Spleen (tissue), 11 donors: ENCODE data around the gene USH2A. TPM values are rescaled to one million over a fixed set of nuclear protein-coding genes. Genes with fewer than 3 reads are reported as not detected.

Experiments used
- DNase-seq: peaks from one replicate; pipeline ENCODE4 v3.0.0-alpha.2; 2020
- H3K27ac ChIP-seq, 8 donors: fragments of 200-600 bp; sonication (generic) in 7 of 8; 1 replicate in 4 of 8; 2 replicates in 4 of 8; pipeline versions ENCODE4 v1.5.0 to v1.8.0; 2016 to 2021; ENCODE audit warnings: inconsistent platforms in 4 of 8, mild to moderate bottlenecking in 4 of 8, moderate library complexity in 1 of 8
- H3K27me3 ChIP-seq, 7 donors: fragments of 200-600 bp; sonication (generic) in 6 of 7; replicated peaks in 1 of 7; 1 replicate in 4 of 7; 2 replicates in 3 of 7; pipeline versions ENCODE4 v1.5.0 to v1.8.0; 2016 to 2021; ENCODE audit warnings: inconsistent platforms in 3 of 7, mild to moderate bottlenecking in 1 of 7
- H3K36me3 ChIP-seq, 6 donors: fragments of 200-600 bp; sonication (generic) in 5 of 6; 1 replicate in 4 of 6; 2 replicates in 2 of 6; pipeline versions ENCODE4 v1.5.0 to v1.8.0; 2016 to 2021; ENCODE audit warnings: inconsistent platforms in 2 of 6
- H3K4me1 ChIP-seq, 6 donors: fragments of 200-600 bp; sonication (generic) in 5 of 6; 1 replicate in 3 of 6; 2 replicates in 3 of 6; pipeline versions ENCODE4 v1.5.0 to v1.8.0; 2016 to 2021; ENCODE audit warnings: inconsistent platforms in 3 of 6
- H3K4me3 ChIP-seq, 8 donors: fragments of 200-600 bp; sonication (generic) in 7 of 8; 1 replicate in 4 of 8; 2 replicates in 4 of 8; pipeline versions ENCODE4 v1.5.0 to v1.8.0; 2016 to 2021; ENCODE audit warnings: inconsistent platforms in 4 of 8, mild to moderate bottlenecking in 4 of 8, moderate library complexity in 2 of 8
- H3K9me3 ChIP-seq, 8 donors: fragments of 200-600 bp; sonication (generic) in 7 of 8; 1 replicate in 4 of 8; 2 replicates in 4 of 8; pipeline versions ENCODE4 v1.5.0 to v1.8.0; 2016 to 2021; ENCODE audit warnings: inconsistent platforms in 4 of 8
- POLR2A ChIP-seq, 3 donors: fragments of 450-650 bp; IDR thresholded peaks; one replicate each; pipeline ENCODE4 v1.5.1; 2017; ENCODE audit warnings: antibody characterized with exemption in 3 of 3, mild to moderate bottlenecking in 1 of 3
- POLR2AphosphoS5 ChIP-seq, 3 donors: sonication (generic); formaldehyde crosslinking; IDR thresholded peaks; one replicate each; pipeline ENCODE4 v1.5.1; 2017; ENCODE audit warnings: antibody characterized with exemption in 3 of 3
- WGBS, 5 donors: extraction: QIAGEN DNeasy Blood & Tissue Kit in 3 of 5; methylation state at CpG; one replicate each; pipeline versions ENCODE4 v1.1.5 to v1.1.7; 2013 to 2018; 5-methylcytosine and 5-hydroxymethylcytosine counted together
- intact Hi-C: fragments of 100-400 bp; cut with DNase I; formaldehyde crosslinking; loops from one replicate; pipeline ENCODE4 v1.15.0; 2023; ENCODE audit warnings: low total_unique reads
- polyA plus RNA-seq, 3 donors: library from polyadenylated mRNA; stranded (reverse); fragments of 200-250 nt; gene quantifications; one replicate each; pipeline ENCODE4 v1.2.1, GENCODE V29; 2013
- total RNA-seq, 7 donors: library from RNA; depleted of rRNA in 3 of 7; stranded (reverse); fragments of >200 nt in 3 of 7; fragmentation: NEBNext Ultra II Directional in 4 of 7; extraction: Animal tissue kit (Norgen Biotek cat#: 25700) in 4 of 7; gene quantifications; one replicate each; pipeline versions ENCODE4 v1.1.0 to v1.2.1, GENCODE V29; 2016 to 2021
- TF ChIP-seq, protein P1 (sequence below), 11 experiments: fragments of 200-600 bp in 7 of 11; fragments of 450-650 bp in 4 of 11; sonication (generic) in 4 of 11; IDR thresholded peaks in 8 of 11; conservative IDR thresholded peaks in 3 of 11; 1 replicate in 7 of 11; 2 replicates in 4 of 11; pipeline versions ENCODE4 v1.4.0 to v1.8.0; 2016 to 2021; ENCODE audit warnings: antibody characterized with exemption in 11 of 11, inconsistent platforms in 4 of 11, mild to moderate bottlenecking in 1 of 11
- donor health status: healthy with polysubstance abuse.
- donor health status: DM: no; HTN: no; CAD: no; lungs with moderate emphysema.
- donor health status: DM: no; HTN: no; CAD: no.
- donor health status: Bipolar disorder and iron deficiency.
- donor health status: healthy.
- donor health status: DM: no; HTN: no; CAD: no.
- donor health status: DM: yes; HTN: yes; CAD: no.

USH2A gene
- total and polyA plus RNA-seq, 10 donors, result under 0.01 TPM; not detected in 9

DNA sequence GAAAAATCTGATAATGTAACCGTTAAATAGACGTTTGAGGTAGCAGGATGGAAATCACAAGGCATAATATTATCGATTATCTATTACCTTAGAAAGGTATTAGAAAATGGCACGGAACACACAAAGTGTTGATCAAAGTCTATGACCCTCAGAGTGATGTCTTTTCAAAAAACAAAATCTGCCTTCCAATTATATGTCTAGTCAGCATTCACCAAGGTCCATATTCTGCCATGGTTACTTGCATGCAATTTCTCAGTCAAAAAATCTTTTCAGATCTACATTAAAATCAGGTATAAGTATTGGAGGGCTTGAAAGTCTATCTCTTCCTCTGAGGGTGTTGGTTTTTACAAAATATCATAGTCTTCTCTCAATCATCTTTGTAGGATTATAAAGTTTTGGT is 774.3 kb downstream of the USH2A start:
- Histone ChIP-seq H3K36me3 (no peaks in the 10 kb centered on the region), H3K27ac (no peak overlapping the region), H3K4me3 (no peak overlapping the region), H3K9me3 (no peaks in the 10 kb centered on the region), H3K4me1 (no peaks in the 10 kb centered on the region), H3K27me3 (no peaks in the 10 kb centered on the region)
- no peak for DNase-seq
- intact Hi-C loops, result no loop called here
- TF ChIP-seq POLR2AphosphoS5 (IDR thresholded peaks at IDR 0.05), result no peak
- no peak for TF ChIP-seq POLR2A (IDR thresholded peaks at IDR 0.05)
- TF ChIP-seq, protein P1, sequence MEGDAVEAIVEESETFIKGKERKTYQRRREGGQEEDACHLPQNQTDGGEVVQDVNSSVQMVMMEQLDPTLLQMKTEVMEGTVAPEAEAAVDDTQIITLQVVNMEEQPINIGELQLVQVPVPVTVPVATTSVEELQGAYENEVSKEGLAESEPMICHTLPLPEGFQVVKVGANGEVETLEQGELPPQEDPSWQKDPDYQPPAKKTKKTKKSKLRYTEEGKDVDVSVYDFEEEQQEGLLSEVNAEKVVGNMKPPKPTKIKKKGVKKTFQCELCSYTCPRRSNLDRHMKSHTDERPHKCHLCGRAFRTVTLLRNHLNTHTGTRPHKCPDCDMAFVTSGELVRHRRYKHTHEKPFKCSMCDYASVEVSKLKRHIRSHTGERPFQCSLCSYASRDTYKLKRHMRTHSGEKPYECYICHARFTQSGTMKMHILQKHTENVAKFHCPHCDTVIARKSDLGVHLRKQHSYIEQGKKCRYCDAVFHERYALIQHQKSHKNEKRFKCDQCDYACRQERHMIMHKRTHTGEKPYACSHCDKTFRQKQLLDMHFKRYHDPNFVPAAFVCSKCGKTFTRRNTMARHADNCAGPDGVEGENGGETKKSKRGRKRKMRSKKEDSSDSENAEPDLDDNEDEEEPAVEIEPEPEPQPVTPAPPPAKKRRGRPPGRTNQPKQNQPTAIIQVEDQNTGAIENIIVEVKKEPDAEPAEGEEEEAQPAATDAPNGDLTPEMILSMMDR (IDR thresholded peaks at IDR 0.05 in 8 of 11, conservative IDR thresholded peaks at IDR 0.05 in 3 of 11), result no peak
- 89 to 94% (median 91%) methylated on average over 4 of the region's 4 CpGs for WGBS, 5 donors

DNA sequence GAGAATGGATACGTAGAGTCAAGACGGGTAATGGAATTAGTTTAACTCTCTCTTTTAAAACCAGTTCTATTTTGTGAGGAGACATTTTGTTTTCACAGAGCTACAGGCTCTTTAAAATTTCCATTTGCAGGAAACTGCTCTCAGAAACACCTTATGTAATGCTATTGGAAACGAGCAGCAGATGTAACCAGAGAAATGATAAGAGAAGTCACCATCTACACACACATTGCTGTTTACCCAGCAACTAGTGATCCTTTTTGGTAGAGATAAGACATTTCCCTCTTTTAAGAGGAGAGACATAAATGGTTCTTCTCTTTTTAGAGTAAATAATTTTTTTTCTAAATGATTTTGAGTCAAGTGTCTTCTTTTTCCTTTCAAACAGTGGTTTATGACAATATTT is 775.5 kb downstream of the USH2A start:
- no peak overlapping the region for H3K27ac ChIP-seq
- intact Hi-C loops, result no loop called here
- no peak for TF ChIP-seq POLR2AphosphoS5 (IDR thresholded peaks at IDR 0.05)
- TF ChIP-seq, protein P1 (IDR thresholded peaks at IDR 0.05 in 8 of 11, conservative IDR thresholded peaks at IDR 0.05 in 3 of 11), result no peak
- no peak for TF ChIP-seq POLR2A (IDR thresholded peaks at IDR 0.05)
- 72 to 79% (median 74%) methylated on average over 3 of the region's 3 CpGs for WGBS, 5 donors
- no peaks in the 10 kb centered on the region for H3K9me3 ChIP-seq
- no peaks in the 10 kb centered on the region for H3K27me3 ChIP-seq
- H3K4me1 ChIP-seq, result no peaks in the 10 kb centered on the region
- H3K4me3 ChIP-seq, result no peak overlapping the region
- DNase-seq, result no peak
- H3K36me3 ChIP-seq, result no peaks in the 10 kb centered on the region

DNA sequence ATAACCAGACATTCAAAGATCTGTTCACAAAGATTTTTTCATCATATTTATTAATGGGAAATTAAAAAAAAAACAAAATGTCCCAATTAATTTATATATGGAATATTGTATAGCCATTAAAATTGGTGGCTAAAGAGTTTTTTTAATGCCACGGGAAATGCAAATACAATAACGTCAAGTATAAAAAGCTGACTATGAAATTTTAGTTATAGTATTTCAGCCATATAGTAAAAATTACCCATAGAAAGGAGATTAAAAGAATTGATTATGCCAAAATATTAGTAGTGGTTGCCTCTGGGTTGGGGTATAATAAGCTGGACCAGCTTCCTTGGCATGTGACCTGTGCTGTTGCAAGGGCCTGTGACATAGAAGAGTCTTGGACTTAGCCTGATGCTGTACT is 777.4 kb downstream of the USH2A start:
- intact Hi-C loops, result no loop called here
- DNase-seq, result no peak
- Histone ChIP-seq H3K4me1 (no peaks in the 10 kb centered on the region), H3K36me3 (no peaks in the 10 kb centered on the region), H3K27me3 (no peaks in the 10 kb centered on the region), H3K27ac (no peak overlapping the region), H3K4me3 (no peak overlapping the region), H3K9me3 (no peaks in the 10 kb centered on the region)
- no peak for TF ChIP-seq POLR2AphosphoS5 (IDR thresholded peaks at IDR 0.05)
- no peak for TF ChIP-seq POLR2A (IDR thresholded peaks at IDR 0.05)
- TF ChIP-seq, protein P1 (IDR thresholded peaks at IDR 0.05 in 8 of 11, conservative IDR thresholded peaks at IDR 0.05 in 3 of 11), result no peak
- 90 to 99% (median 95%) methylated on average over 2 of the region's 2 CpGs for WGBS, 5 donors

DNA sequence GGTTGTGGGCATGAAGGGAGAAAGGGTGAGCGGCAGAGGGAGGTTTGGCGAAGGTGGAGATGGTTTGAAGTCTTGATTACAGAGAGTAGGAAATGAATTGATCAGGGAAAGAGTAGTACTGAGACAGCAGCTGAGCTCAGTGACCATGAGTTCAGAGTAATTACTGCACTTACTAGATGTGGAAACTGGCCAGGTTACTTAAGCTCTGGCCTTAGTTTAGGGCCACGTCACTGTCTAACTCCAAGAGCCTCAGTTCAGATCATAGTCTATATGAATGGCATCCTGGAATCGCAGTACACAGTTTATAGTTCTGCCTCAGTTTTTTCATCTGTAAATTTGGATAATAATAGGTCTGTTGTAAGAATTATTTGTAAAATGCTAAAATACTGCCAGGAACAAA is 778.1 kb downstream of the USH2A start:
- TF ChIP-seq, protein P1 (IDR thresholded peaks at IDR 0.05 in 8 of 11, conservative IDR thresholded peaks at IDR 0.05 in 3 of 11), result no peak
- TF ChIP-seq POLR2AphosphoS5 (IDR thresholded peaks at IDR 0.05), result no peak
- no peak for TF ChIP-seq POLR2A (IDR thresholded peaks at IDR 0.05)
- H3K9me3 ChIP-seq, result no peaks in the 10 kb centered on the region
- no peak overlapping the region for H3K4me3 ChIP-seq
- H3K27me3 ChIP-seq, result no peaks in the 10 kb centered on the region
- DNase-seq, result no peak
- H3K27ac ChIP-seq, result no peak overlapping the region
- 85 to 97% (median 91%) methylated on average over 4 of the region's 4 CpGs for whole genome bisulfite sequencing, 5 donors
- no peaks in the 10 kb centered on the region for H3K36me3 ChIP-seq
- no peaks in the 10 kb centered on the region for H3K4me1 ChIP-seq
- intact Hi-C loops, result no loop called here
